Endothelial cell of umbilical vein (primary cell): ENCODE results near the gene ASB6. TPM values are rescaled to one million over a fixed set of nuclear protein-coding genes. Genes with fewer than 3 reads are reported as not detected.

ENCODE experiments used
- BruUV-seq: library from RNA; stranded (reverse); fragments of 400-500 nt; replicated peaks from 2 replicates; lab custom pipeline; 2021; lab: Mats Ljungman, UMichigan
- CTCF ChIA-PET: fragments of 300-600, 350-600 bp; sonication (Branson Sonifier 250); formaldehyde crosslinking; loops from one replicate; lab custom pipeline; 2021; ENCODE audit warnings: antibody characterized with exemption, inconsistent platforms; lab: Charles Lee
- POLR2A ChIA-PET: fragments of 300-600, 350-600 bp; sonication (Branson Sonifier 250); formaldehyde crosslinking; loops from one replicate; lab custom pipeline; 2021; ENCODE audit warnings: antibody characterized with exemption, inconsistent platforms; lab: Charles Lee
- DNase-seq: peaks from one replicate; pipeline ENCODE4 v3.0.0-alpha.2; 2011; ENCODE audit warnings: low read depth, low spot score
- FAIRE-seq: peaks from 2 replicates; lab custom pipeline; 2011; peaks lifted over from hg19 to GRCh38; lab: Jason Lieb, UNC
- H2AFZ ChIP-seq: 2 replicates; pipeline ENCODE4 v1.6.0; 2012; ENCODE audit warnings: low read depth, low read length, control low read depth, inconsistent platforms
- H3K27ac ChIP-seq: 2 replicates; pipeline ENCODE4 v1.5.1; 2011; ENCODE audit warnings: low read depth, mild to moderate bottlenecking, control low read depth, low read length, moderate library complexity; ENCODE audit not compliant: insufficient read depth
- H3K27me3 ChIP-seq, 2 experiments: 2 replicates each; pipeline versions ENCODE4 v1.6.0 to v1.6.1; 2011; ENCODE audit warnings: low read length in 2 of 2, mixed read lengths in 1 of 2; ENCODE audit not compliant: control insufficient read depth in 2 of 2, insufficient read depth in 2 of 2
- H3K36me3 ChIP-seq, 2 experiments: 2 replicates in 1 of 2; 3 replicates in 1 of 2; pipeline ENCODE4 v1.5.1; 2011; ENCODE audit warnings: low read length in 2 of 2, mild to moderate bottlenecking in 1 of 2, moderate library complexity in 1 of 2; ENCODE audit not compliant: control insufficient read depth in 2 of 2, insufficient read depth in 2 of 2; ENCODE audit errors: extremely low read depth in 1 of 2
- H3K4me1 ChIP-seq: 3 replicates; pipeline ENCODE4 v1.5.1; 2011; ENCODE audit warnings: mild to moderate bottlenecking, low read length; ENCODE audit not compliant: control insufficient read depth, insufficient read depth; ENCODE audit errors: extremely low read depth
- H3K4me2 ChIP-seq: 2 replicates; pipeline ENCODE4 v1.6.1; 2011; ENCODE audit warnings: low read length, control low read depth, mixed read lengths; ENCODE audit not compliant: insufficient read depth
- H3K4me3 ChIP-seq, 3 experiments: fragments of 200-600 bp in 1 of 3; sonication (generic), shearing (Covaris generic) in 1 of 3; replicated peaks in 1 of 3; 2 replicates each; pipeline ENCODE4 v1.5.1; 2011 to 2016; ENCODE audit warnings: control low read depth in 3 of 3, low read length in 3 of 3, mild to moderate bottlenecking in 2 of 3, inconsistent platforms in 1 of 3, low read depth in 1 of 3, moderate library complexity in 1 of 3; ENCODE audit not compliant: insufficient read depth in 1 of 3
- H3K79me2 ChIP-seq: 2 replicates; pipeline ENCODE4 v1.6.0; 2012; ENCODE audit warnings: low read length, inconsistent platforms; ENCODE audit not compliant: control insufficient read depth, insufficient read depth
- H3K9ac ChIP-seq: replicated peaks from 2 replicates; pipeline ENCODE3; 2011; ENCODE audit warnings: low read length, control low read depth; ENCODE audit not compliant: insufficient read depth; ENCODE audit errors: extremely low read depth
- H3K9me1 ChIP-seq: replicated peaks from 3 replicates; pipeline ENCODE4 v1.6.0; 2011; ENCODE audit warnings: mild to moderate bottlenecking, low read length; ENCODE audit not compliant: control insufficient read depth, insufficient read depth; ENCODE audit errors: extremely low read depth
- H3K9me3 ChIP-seq: replicated peaks from 2 replicates; pipeline ENCODE4 v1.5.1; 2012; ENCODE audit warnings: low read length, inconsistent platforms; ENCODE audit not compliant: control insufficient read depth, insufficient read depth
- H4K20me1 ChIP-seq: replicated peaks from 2 replicates; pipeline ENCODE3; 2011; ENCODE audit warnings: mild to moderate bottlenecking, low read length; ENCODE audit not compliant: control insufficient read depth, insufficient read depth; ENCODE audit errors: extremely low read depth
- CTCF ChIP-seq, 2 donors: IDR thresholded peaks; 1 replicate in 1 of 2; 2 replicates in 1 of 2; pipeline ENCODE4 v1.5.1; 2011; ENCODE audit warnings: low read length in 2 of 2, mild to moderate bottlenecking in 2 of 2, moderate library complexity in 2 of 2, control low read depth in 1 of 2, inconsistent platforms in 1 of 2, low read depth in 1 of 2; ENCODE audit not compliant: insufficient read depth in 1 of 2; ENCODE audit errors: extremely low read depth in 1 of 2
- EZH2 ChIP-seq: IDR thresholded peaks from 2 replicates; pipeline ENCODE4 v1.6.1; 2012; ENCODE audit warnings: borderline replicate concordance, low read depth, mild to moderate bottlenecking, moderate library complexity, low read length, inconsistent platforms; ENCODE audit not compliant: severe bottlenecking
- FOS ChIP-seq: IDR thresholded peaks from 2 replicates; pipeline ENCODE4 v1.6.1; 2011; ENCODE audit warnings: mild to moderate bottlenecking, low read length, moderate library complexity, borderline replicate concordance; ENCODE audit not compliant: insufficient read depth
- POLR2AphosphoS5 ChIP-seq: IDR thresholded peaks from 2 replicates; pipeline ENCODE4 v1.6.1; 2012; ENCODE audit warnings: low read depth, mild to moderate bottlenecking, control low read depth, low read length, moderate library complexity; ENCODE audit not compliant: insufficient read depth
- dilution Hi-C: fragments of 300-500 bp; cut with MboI; formaldehyde crosslinking; loops from one replicate; pipeline ENCODE4 v1.15.0; 2019; ENCODE audit warnings: low sequenced_read_pairs; ENCODE audit not compliant: extremely low pct_ligation_motif_present
- intact Hi-C: fragments of 100-400 bp; cut with micrococcal nuclease; formaldehyde crosslinking; loops from one replicate; pipeline ENCODE4 v1.10.0; 2022
- polyA plus RNA-seq, 4 experiments: library from polyadenylated mRNA; depleted of rRNA in 3 of 4; stranded (reverse) in 3 of 4; unstranded in 1 of 4; fragments of >200 nt; gene quantifications; 2 replicates each; pipeline versions ENCODE4 v1.2.1 to v1.2.3, GENCODE V29; 2011 to 2012; ENCODE audit warnings: missing spikeins in 1 of 4
- total RNA-seq: library from RNA; stranded (reverse); gene quantifications from 2 replicates; pipeline ENCODE4 v1.2.3, GENCODE V29; 2021

ASB6 gene
- total and polyA plus RNA-seq, 2 donors (not counting 3 experiments of a cell fraction or from before 2014, with no cell fraction given) = 20.3 to 23.8 TPM

- FAIRE-seq = peak; percentile 74
- intact Hi-C loops = loop anchor here (10.0 kb wide), 1 partner anchor 612 kb away; no protein-coding TSS in a partner anchor
- POLR2A ChIA-PET = interaction anchor here (1.0 kb wide), 1 partner anchor 439 kb away, joined by 3 read pairs; the partner anchor contains the start of gene IER5L
Observed at GRCh38 chr9:129617167-129617566, 24.8 kb downstream of the ASB6 start.

More at GRCh38 chr9:129617167-129617566, 24.8 kb downstream of the ASB6 start:
- no peaks in the 10 kb centered on the region for H3K9me1 ChIP-seq
- H3K79me2 ChIP-seq = no peaks in the 10 kb centered on the region
- H3K4me3 ChIP-seq = no peak overlapping the region
- no peaks in the 10 kb centered on the region for H3K9me3 ChIP-seq
- H2AFZ ChIP-seq = no peak overlapping the region
- no peak overlapping the region for H3K9ac ChIP-seq
- H3K4me1 ChIP-seq = no peaks in the 10 kb centered on the region
- CTCF ChIA-PET = interaction anchor here (2.3 to 6.9 kb wide), 4 partner anchors 7 to 486 kb away, joined by 10 to 89 read pairs (median 24); partner anchors contain the start of gene NTMT1
- H4K20me1 ChIP-seq = no peaks in the 10 kb centered on the region
- DNase-seq = peak; percentile 31
- no peaks in the 10 kb centered on the region for H3K36me3 ChIP-seq
- TF ChIP-seq CTCF (IDR thresholded peaks at IDR 0.05; ENCODE audit: extremely low read depth in 1 of 2, insufficient read depth in 1 of 2, low read depth in 1 of 2, low read length in 2 of 2) = peak; percentile 41 to 46
- TF ChIP-seq EZH2 = no peak
- TF ChIP-seq FOS = no peak
- no peak for TF ChIP-seq POLR2AphosphoS5
- H3K27me3 ChIP-seq = peaks cover 0 to 8% of the 10 kb centered on the region in 2 experiments
- no peak overlapping the region for H3K27ac ChIP-seq
- H3K4me2 ChIP-seq = no peak overlapping the region
- dilution Hi-C loops = no loop called here
- no TSS peak for BruUV-seq
